NCI-H2171 treated with DMSO at 0.1 percent for 48 hours (cell line): ENCODE measurements around the gene MYT1.
A peak's percentile ranks its signal among the peaks of the same experiment; 100 is the strongest.

Experiments
- DNase-seq: peaks from one replicate; lab custom pipeline; 2025; lab: John Stamatoyannopoulos, UW

MYT1 gene

GRCh38 chr20:64139199-64140060 lies 24.8 kb upstream of the MYT1 start:
- no peak for DNase-seq

GRCh38 chr20:64140061-64140931 lies 24.0 kb upstream of the MYT1 start:
- no peak for DNase-seq

- no peak for DNase-seq
Observed at GRCh38 chr20:64140956-64141355, 23.3 kb upstream of the MYT1 start.

GRCh38 chr20:64142590-64142989 lies 21.7 kb upstream of the MYT1 start:
- DNase-seq = peak; percentile 13

GRCh38 chr20:64143018-64143801 lies 21.0 kb upstream of the MYT1 start:
- no peak for DNase-seq

GRCh38 chr20:64144144-64144912 lies 19.9 kb upstream of the MYT1 start:
- DNase-seq = no peak

GRCh38 chr20:64145458-64146300 lies 18.6 kb upstream of the MYT1 start:
- DNase-seq = no peak

GRCh38 chr20:64146301-64146935 lies 17.8 kb upstream of the MYT1 start:
- peak; percentile 73 for DNase-seq

GRCh38 chr20:64146936-64147477 lies 17.2 kb upstream of the MYT1 start:
- DNase-seq = no peak

GRCh38 chr20:64148581-64148980 lies 15.7 kb upstream of the MYT1 start:
- no peak for DNase-seq

GRCh38 chr20:64149141-64149540 lies 15.1 kb upstream of the MYT1 start:
- DNase-seq = no peak

- no peak for DNase-seq
Observed at GRCh38 chr20:64149809-64150560, 14.3 kb upstream of the MYT1 start.

- no peak for DNase-seq
Observed at GRCh38 chr20:64150756-64151632, 13.3 kb upstream of the MYT1 start.

- DNase-seq = no peak
Observed at GRCh38 chr20:64151633-64152530, 12.4 kb upstream of the MYT1 start.

- DNase-seq = no peak
Observed at GRCh38 chr20:64152906-64153305, 11.3 kb upstream of the MYT1 start.

- DNase-seq = no peak
Observed at GRCh38 chr20:64153410-64153809, 10.8 kb upstream of the MYT1 start.
